ENCODE data around the gene CLEC4D.

- TF ChIP-seq EZH2 (IDR thresholded peaks at IDR 0.05; ENCODE audit: insufficient read depth, poor library complexity, severe bottlenecking) (no peak), EZH2phosphoT487 (IDR thresholded peaks at IDR 0.05; ENCODE audit: insufficient read depth, low read depth) (no peak)
Observed at GRCh38 chr12:8513256-8513655, at the start of gene CLEC4D.

All from GM23248 (cell line).